Gastrocnemius medialis (tissue), 4 donors: Measurements from ENCODE around the gene DCC. TPM values are rescaled to one million over a fixed set of nuclear protein-coding genes. Genes with fewer than 3 reads are reported as not detected.

ENCODE experiments used
- ATAC-seq, 2 donors: fragments of 150-250 bp; one replicate each; pipeline ENCODE4 v1.9.1; 2016
- DNase-seq, 2 donors: peaks; one replicate each; pipeline ENCODE4 v3.0.0-alpha.2; 2019
- H3K27ac ChIP-seq, 4 donors: fragments of 200-600 bp; sonication (generic); 1 replicate in 1 of 4; 2 replicates in 3 of 4; pipeline ENCODE4 v1.5.1; 2016 to 2018; ENCODE audit warnings: mild to moderate bottlenecking in 2 of 4, moderate library complexity in 1 of 4
- H3K27me3 ChIP-seq, 3 donors: fragments of 200-600 bp; sonication (generic) in 2 of 3; 1 replicate in 1 of 3; 2 replicates in 2 of 3; pipeline versions ENCODE4 v1.5.1 to v1.6.0; 2016 to 2019; ENCODE audit warnings: mild to moderate bottlenecking in 1 of 3, moderate library complexity in 1 of 3
- H3K36me3 ChIP-seq, 2 donors: fragments of 200-600 bp; sonication (generic) in 1 of 2; one replicate each; pipeline ENCODE4 v1.5.1; 2017 to 2018
- H3K4me1 ChIP-seq, 2 donors: fragments of 200-600 bp; sonication (generic) in 1 of 2; one replicate each; pipeline ENCODE4 v1.5.1; 2016 to 2017; ENCODE audit warnings: mild to moderate bottlenecking in 2 of 2
- H3K4me3 ChIP-seq, 4 donors: fragments of 200-600 bp; sonication (generic) in 3 of 4; 1 replicate in 1 of 4; 2 replicates in 3 of 4; pipeline ENCODE4 v1.5.1; 2016 to 2019; ENCODE audit warnings: mild to moderate bottlenecking in 2 of 4
- H3K9me3 ChIP-seq, 3 donors: fragments of 200-600 bp; sonication (generic) in 2 of 3; 1 replicate in 1 of 3; 2 replicates in 2 of 3; pipeline ENCODE4 v1.5.1; 2016 to 2019
- POLR2A ChIP-seq, 2 donors: fragments of 450-650 bp; IDR thresholded peaks; one replicate each; pipeline ENCODE4 v1.6.1; 2017; ENCODE audit warnings: antibody characterized with exemption in 2 of 2, mild to moderate bottlenecking in 2 of 2, moderate library complexity in 2 of 2
- in situ Hi-C, 4 donors: fragments of 200-750 bp; cut with MboI; loops; one replicate each; pipeline versions ENCODE4 v1.15.0 to v1.8.0; 2017; ENCODE audit warnings: low sequenced_read_pairs in 4 of 4
- intact Hi-C: fragments of 100-400 bp; cut with DNase I; formaldehyde crosslinking; loops from one replicate; pipeline ENCODE4 v1.15.1; 2023; ENCODE audit warnings: low total_unique reads
- total RNA-seq, 4 donors: library from RNA; depleted of rRNA; stranded (reverse); fragments of >200 nt; gene quantifications; one replicate each; pipeline versions ENCODE4 v1.1.0 to v1.2.3, GENCODE V29; 2016
- TF ChIP-seq, protein P1 (sequence below), 5 experiments: fragments of 450-650 bp in 3 of 5; fragments of 200-600 bp in 2 of 5; sonication (generic) in 2 of 5; IDR thresholded peaks in 4 of 5; conservative IDR thresholded peaks in 1 of 5; 1 replicate in 4 of 5; 2 replicates in 1 of 5; pipeline ENCODE4 v1.5.1; 2016 to 2019; ENCODE audit warnings: antibody characterized with exemption in 5 of 5, mild to moderate bottlenecking in 3 of 5, moderate library complexity in 3 of 5

The DCC gene
- total RNA-seq, 4 donors from 2014 or later: not detected

- TF ChIP-seq, protein P1, sequence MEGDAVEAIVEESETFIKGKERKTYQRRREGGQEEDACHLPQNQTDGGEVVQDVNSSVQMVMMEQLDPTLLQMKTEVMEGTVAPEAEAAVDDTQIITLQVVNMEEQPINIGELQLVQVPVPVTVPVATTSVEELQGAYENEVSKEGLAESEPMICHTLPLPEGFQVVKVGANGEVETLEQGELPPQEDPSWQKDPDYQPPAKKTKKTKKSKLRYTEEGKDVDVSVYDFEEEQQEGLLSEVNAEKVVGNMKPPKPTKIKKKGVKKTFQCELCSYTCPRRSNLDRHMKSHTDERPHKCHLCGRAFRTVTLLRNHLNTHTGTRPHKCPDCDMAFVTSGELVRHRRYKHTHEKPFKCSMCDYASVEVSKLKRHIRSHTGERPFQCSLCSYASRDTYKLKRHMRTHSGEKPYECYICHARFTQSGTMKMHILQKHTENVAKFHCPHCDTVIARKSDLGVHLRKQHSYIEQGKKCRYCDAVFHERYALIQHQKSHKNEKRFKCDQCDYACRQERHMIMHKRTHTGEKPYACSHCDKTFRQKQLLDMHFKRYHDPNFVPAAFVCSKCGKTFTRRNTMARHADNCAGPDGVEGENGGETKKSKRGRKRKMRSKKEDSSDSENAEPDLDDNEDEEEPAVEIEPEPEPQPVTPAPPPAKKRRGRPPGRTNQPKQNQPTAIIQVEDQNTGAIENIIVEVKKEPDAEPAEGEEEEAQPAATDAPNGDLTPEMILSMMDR (IDR thresholded peaks at IDR 0.05 in 4 of 5, conservative IDR thresholded peaks at IDR 0.05 in 1 of 5): no peak
- TF ChIP-seq POLR2A (IDR thresholded peaks at IDR 0.05): no peak
- in situ Hi-C loops: no loop called here
- H3K36me3 ChIP-seq: no peaks in the 10 kb centered on the region
- H3K27ac ChIP-seq: no peak overlapping the region
- H3K9me3 ChIP-seq: no peaks in the 10 kb centered on the region
- no peaks in the 10 kb centered on the region for H3K27me3 ChIP-seq
- no peak overlapping the region for H3K4me3 ChIP-seq
- intact Hi-C loops: no loop called here
- no peaks in the 10 kb centered on the region for H3K4me1 ChIP-seq
- no peak for DNase-seq
- ATAC-seq: no peak
Measured at GRCh38 chr18:53153281-53153680, 813.3 kb downstream of the DCC start.

DNA sequence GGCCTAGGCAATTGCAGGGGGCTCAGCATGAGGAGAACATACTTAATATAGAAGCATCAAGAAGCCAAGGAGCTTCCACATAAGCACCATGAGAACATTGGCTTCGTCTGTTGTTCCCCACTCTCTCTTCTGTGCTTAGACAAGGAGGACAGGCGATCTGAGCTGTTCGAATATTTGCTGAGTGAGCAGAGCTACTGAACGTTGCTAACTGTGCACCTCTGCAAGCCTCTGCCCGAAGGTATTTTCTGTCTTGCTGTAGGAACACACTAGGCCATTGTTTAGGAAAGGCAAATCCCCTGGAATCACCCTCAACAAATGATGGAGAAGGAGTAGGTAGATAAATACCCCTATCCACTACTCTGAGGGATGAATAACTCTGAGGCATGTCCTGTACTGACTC lies 813.8 kb downstream of the DCC start:
- DNase-seq (no peak), ATAC-seq (no peak)
- Histone ChIP-seq H3K27me3 (no peaks in the 10 kb centered on the region), H3K36me3 (no peaks in the 10 kb centered on the region), H3K4me3 (no peak overlapping the region), H3K27ac (no peak overlapping the region), H3K9me3 (no peaks in the 10 kb centered on the region), H3K4me1 (no peaks in the 10 kb centered on the region)
- TF ChIP-seq, protein P1 (IDR thresholded peaks at IDR 0.05 in 4 of 5, conservative IDR thresholded peaks at IDR 0.05 in 1 of 5): no peak
- TF ChIP-seq POLR2A (IDR thresholded peaks at IDR 0.05): no peak
- intact Hi-C loops (no loop called here), in situ Hi-C loops (no loop called here)

- in situ Hi-C loops (no loop called here), intact Hi-C loops (no loop called here)
- no peaks in the 10 kb centered on the region for H3K9me3 ChIP-seq
- TF ChIP-seq, protein P1 (IDR thresholded peaks at IDR 0.05 in 4 of 5, conservative IDR thresholded peaks at IDR 0.05 in 1 of 5): no peak
- no peak for TF ChIP-seq POLR2A (IDR thresholded peaks at IDR 0.05)
- no peak overlapping the region for H3K27ac ChIP-seq
- ATAC-seq: no peak
- H3K4me3 ChIP-seq: no peak overlapping the region
- H3K27me3 ChIP-seq: no peaks in the 10 kb centered on the region
- no peaks in the 10 kb centered on the region for H3K4me1 ChIP-seq
- no peaks in the 10 kb centered on the region for H3K36me3 ChIP-seq
- no peak for DNase-seq
Measured at GRCh38 chr18:53165770-53166169, 825.8 kb downstream of the DCC start.

GRCh38 chr18:53169346-53169745 lies 829.3 kb downstream of the DCC start:
- in situ Hi-C loops (no loop called here), intact Hi-C loops (no loop called here)
- Histone ChIP-seq H3K36me3 (no peaks in the 10 kb centered on the region), H3K27ac (no peak overlapping the region), H3K27me3 (no peaks in the 10 kb centered on the region), H3K9me3 (no peaks in the 10 kb centered on the region), H3K4me1 (no peaks in the 10 kb centered on the region), H3K4me3 (no peak overlapping the region)
- TF ChIP-seq POLR2A (IDR thresholded peaks at IDR 0.05): no peak
- TF ChIP-seq, protein P1 (IDR thresholded peaks at IDR 0.05 in 4 of 5, conservative IDR thresholded peaks at IDR 0.05 in 1 of 5): no peak
- ATAC-seq (no peak), DNase-seq (no peak)

DNA sequence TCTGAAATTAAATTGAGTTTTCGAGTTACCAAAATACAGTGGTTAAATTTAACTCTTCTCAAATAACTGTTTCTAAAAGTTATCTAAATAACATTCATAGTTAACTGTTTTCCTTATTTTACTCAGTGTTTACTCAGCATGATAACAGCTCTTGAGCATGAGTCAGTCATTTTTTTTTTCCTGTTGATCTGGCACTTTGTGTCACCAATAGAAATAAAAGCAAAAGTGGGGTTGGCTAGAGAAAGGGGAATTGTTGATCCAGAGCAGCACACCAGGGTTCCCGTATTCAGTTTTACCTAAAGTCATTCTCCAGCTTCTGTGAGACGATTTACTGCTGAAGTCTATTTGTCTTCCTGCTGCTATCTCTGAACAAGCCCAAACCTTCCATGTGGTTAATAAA lies 851.6 kb downstream of the DCC start:
- intact Hi-C loops: no loop called here

More for the DNA sequence above, 851.6 kb downstream of the DCC start:
- no peak for DNase-seq
- H3K27ac ChIP-seq: no peak overlapping the region
- no peaks in the 10 kb centered on the region for H3K36me3 ChIP-seq
- in situ Hi-C loops: no loop called here
- H3K9me3 ChIP-seq: no peaks in the 10 kb centered on the region
- no peaks in the 10 kb centered on the region for H3K27me3 ChIP-seq
- TF ChIP-seq POLR2A (IDR thresholded peaks at IDR 0.05): no peak
- TF ChIP-seq, protein P1 (IDR thresholded peaks at IDR 0.05 in 4 of 5, conservative IDR thresholded peaks at IDR 0.05 in 1 of 5): no peak
- ATAC-seq: no peak
- no peak overlapping the region for H3K4me3 ChIP-seq
- H3K4me1 ChIP-seq: no peaks in the 10 kb centered on the region
